GM23248 (cell line): ENCODE results near the gene GDNF.

Experiments used
- EZH2 ChIP-seq: fragments of 200-600 bp; sonication (generic); IDR thresholded peaks from 2 replicates; pipeline ENCODE4 v1.6.1; 2018; ENCODE audit warnings: antibody characterized with exemption, mild to moderate bottlenecking; ENCODE audit not compliant: insufficient read depth, poor library complexity, severe bottlenecking
- EZH2phosphoT487 ChIP-seq: fragments of 200-600 bp; sonication (generic); IDR thresholded peaks from 2 replicates; pipeline ENCODE4 v1.6.1; 2018; ENCODE audit warnings: antibody characterized with exemption, moderate library complexity, mild to moderate bottlenecking, low read depth; ENCODE audit not compliant: insufficient read depth

DNA sequence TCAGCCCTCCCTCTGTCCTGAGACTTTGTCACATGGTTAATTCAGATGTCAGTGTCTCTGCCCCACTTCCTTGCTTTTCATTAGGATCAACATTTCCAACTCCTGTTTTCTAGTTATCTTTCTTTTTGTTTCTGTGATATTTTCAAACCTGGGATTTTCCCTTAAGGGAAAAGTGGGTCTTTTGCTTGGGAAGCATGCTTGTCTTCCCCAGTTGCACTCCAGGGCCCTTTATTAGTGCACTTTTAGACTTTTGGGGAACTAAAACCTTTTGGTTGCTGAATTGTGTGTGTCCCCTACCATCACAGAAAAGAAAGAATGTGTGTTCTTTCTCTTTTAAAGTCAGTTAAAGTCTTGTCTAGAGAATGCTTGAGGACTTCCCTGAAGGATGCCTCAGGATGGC lies 18.4 kb upstream of the GDNF start:
- TF ChIP-seq EZH2phosphoT487 = no peak
- TF ChIP-seq EZH2 = no peak
